K562 (cell line): Measurements from ENCODE around the gene SH3BP2. TPM values are rescaled to one million over a fixed set of nuclear protein-coding genes. Genes with fewer than 3 reads are reported as not detected.

Experiments used
- ATAC-seq: fragments of 200-7000 bp; cut with Tn5 transposase; 3 replicates; pipeline ENCODE4 v1.9.1; 2020; ENCODE audit warnings: moderate library complexity
- BruUV-seq: library from RNA; stranded (reverse); fragments of 400-500 nt; replicated peaks from 2 replicates; lab custom pipeline; 2021; lab: Mats Ljungman, UMichigan
- CTCF ChIA-PET: fragments of 300-600 bp; formaldehyde crosslinking; extraction: SDS; loops from one replicate; lab custom pipeline; 2021; ENCODE audit warnings: low intra/inter-chr PET ratio; lab: Yijun Ruan, JAX
- POLR2A ChIA-PET: fragments of 300-600, 350-650 bp; sonication (Branson Sonifier 250); formaldehyde crosslinking; extraction: SDS; loops from one replicate; lab custom pipeline; 2021; ENCODE audit warnings: antibody characterized with exemption, inconsistent platforms; lab: Yijun Ruan, JAX
- DNase-seq, 4 experiments: peaks; one replicate each; pipeline versions ENCODE4 v3.0.0 to v3.0.0-alpha.2; 2011 to 2018; ENCODE audit warnings: low spot score in 3 of 4, mixed read lengths in 3 of 4; ENCODE audit errors: extremely low read depth in 1 of 4
- FAIRE-seq: peaks from 2 replicates; lab custom pipeline; 2011; peaks lifted over from hg19 to GRCh38; lab: Jason Lieb, UNC
- H2AFZ ChIP-seq: 2 replicates; pipeline ENCODE4 v1.6.0; 2011; ENCODE audit warnings: low read depth, low read length, control low read depth, inconsistent platforms
- H3K27ac ChIP-seq: fragments of 200-600 bp; 3 replicates; pipeline ENCODE4 v1.8.0; 2011; ENCODE audit warnings: low read depth, mild to moderate bottlenecking, control low read depth, inconsistent platforms, low read length, moderate library complexity, mixed read lengths; ENCODE audit errors: extremely low read depth
- H3K27me3 ChIP-seq, 2 experiments: fragments of 300-600 bp in 1 of 2; 2 replicates in 1 of 2; 3 replicates in 1 of 2; pipeline versions ENCODE4 v1.6.0 to v1.8.0; 2011; ENCODE audit warnings: inconsistent platforms in 2 of 2, low read length in 2 of 2, mild to moderate bottlenecking in 1 of 2, mixed read lengths in 1 of 2, moderate library complexity in 1 of 2; ENCODE audit not compliant: control insufficient read depth in 2 of 2, insufficient read depth in 2 of 2
- H3K36me3 ChIP-seq: fragments of 300-600 bp; 3 replicates; pipeline ENCODE4 v1.8.0; 2011; ENCODE audit warnings: mild to moderate bottlenecking, low read length, inconsistent platforms; ENCODE audit not compliant: control insufficient read depth, insufficient read depth
- H3K4me1 ChIP-seq, 2 experiments: fragments of 200-600 bp in 1 of 2; replicated peaks in 1 of 2; 2 replicates in 1 of 2; 3 replicates in 1 of 2; pipeline versions ENCODE4 v1.5.1 to v1.8.0; 2011; ENCODE audit warnings: inconsistent platforms in 2 of 2, low read length in 2 of 2, mild to moderate bottlenecking in 1 of 2, mixed read lengths in 1 of 2, moderate library complexity in 1 of 2; ENCODE audit not compliant: control insufficient read depth in 2 of 2, insufficient read depth in 2 of 2
- H3K4me2 ChIP-seq: 2 replicates; pipeline ENCODE4 v1.6.1; 2011; ENCODE audit warnings: low read length, control low read depth, inconsistent platforms, mixed read lengths; ENCODE audit not compliant: insufficient read depth
- H3K4me3 ChIP-seq: fragments of 200-600 bp; sonication (generic), shearing (Covaris generic); 2 replicates; pipeline ENCODE4 v1.5.1; 2016; ENCODE audit warnings: control low read depth, inconsistent platforms
- H3K79me2 ChIP-seq: fragments of 200-600 bp; 3 replicates; pipeline ENCODE4 v1.8.0; 2011; ENCODE audit warnings: low read length, inconsistent platforms; ENCODE audit not compliant: control insufficient read depth, insufficient read depth
- H3K9ac ChIP-seq, 2 experiments: 2 replicates each; pipeline versions ENCODE4 v1.6.0 to v1.6.1; 2011; ENCODE audit warnings: low read depth in 2 of 2, low read length in 2 of 2, control low read depth in 1 of 2, inconsistent platforms in 1 of 2, mild to moderate bottlenecking in 1 of 2, mixed read lengths in 1 of 2; ENCODE audit not compliant: insufficient read depth in 1 of 2
- H3K9me1 ChIP-seq: one replicate; pipeline ENCODE4 v1.6.0; 2011; ENCODE audit warnings: inconsistent platforms, mild to moderate bottlenecking, low read length, moderate library complexity; ENCODE audit not compliant: control insufficient read depth, insufficient read depth
- H3K9me3 ChIP-seq: replicated peaks from 2 replicates; pipeline ENCODE4 v1.5.1; 2011; ENCODE audit warnings: low read depth, low read length, inconsistent platforms; ENCODE audit not compliant: control insufficient read depth, insufficient read depth
- H4K20me1 ChIP-seq: replicated peaks from 2 replicates; pipeline ENCODE4 v1.6.1; 2011; ENCODE audit warnings: low read length, inconsistent platforms, mixed read lengths; ENCODE audit not compliant: control insufficient read depth, insufficient read depth
- DACH1 ChIP-seq: fragments of 450-650 bp; IDR thresholded peaks from 2 replicates; pipeline ENCODE4 v1.6.1; 2018; ENCODE audit not compliant: partially characterized antibody
- EP400 ChIP-seq: fragments of 450-650 bp; IDR thresholded peaks from 2 replicates; pipeline ENCODE4 v1.6.1; 2017; ENCODE audit warnings: antibody characterized with exemption, mild to moderate bottlenecking, moderate library complexity
- HIVEP1 ChIP-seq: fragments of 250-450 bp; sonication (Bioruptor Pico); IDR thresholded peaks from 2 replicates; pipeline ENCODE4 v1.4.0; 2020; ENCODE audit warnings: mild to moderate bottlenecking
- SNRNP70 ChIP-seq: fragments of 200-400 bp; formaldehyde crosslinking; optimal IDR thresholded peaks from 2 replicates; pipeline ENCODE3; 2017; ENCODE audit warnings: low read depth, low read length
- SRSF9 ChIP-seq: fragments of 200-400 bp; formaldehyde crosslinking; IDR thresholded peaks from 2 replicates; pipeline ENCODE4 v1.6.1; 2017; ENCODE audit warnings: low read depth, low read length, borderline replicate concordance
- SUPT5H ChIP-seq: fragments of 450-650 bp; IDR thresholded peaks from 2 replicates; pipeline ENCODE4 v1.6.1; 2016
- TAF9B ChIP-seq: fragments of 450-650 bp; IDR thresholded peaks from 2 replicates; pipeline ENCODE4 v1.6.1; 2018; ENCODE audit warnings: mild to moderate bottlenecking; ENCODE audit not compliant: partially characterized antibody
- ZNF584 ChIP-seq: fragments of 200-800 bp; sonication (Bioruptor generic); IDR thresholded peaks from 2 replicates; pipeline ENCODE4 v1.6.1; 2016; ENCODE audit warnings: low read depth, mild to moderate bottlenecking, missing genetic modification characterization, missing compliant biosample characterization
- ZNF75A ChIP-seq: fragments of 450-650 bp; formaldehyde crosslinking; IDR thresholded peaks from 2 replicates; pipeline ENCODE4 v1.4.0; 2020; ENCODE audit warnings: mild to moderate bottlenecking
- WGBS: fragments of 100-300 bp; shearing (Covaris generic); methylation state at CpG from one replicate; pipeline ENCODE4 v1.1.6; 2016; ENCODE audit warnings: low coverage, mixed read lengths; ENCODE audit not compliant: insufficient coverage; ENCODE audit errors: missing lambda C conversion rate; 5-methylcytosine and 5-hydroxymethylcytosine counted together
- in situ Hi-C: fragments of 300-500 bp; cut with MboI; formaldehyde crosslinking; loops from 4 replicates; pipeline ENCODE4 v1.15.0; 2018; ENCODE audit warnings: inconsistent platforms, mixed read lengths
- intact Hi-C: fragments of 100-400 bp; cut with micrococcal nuclease; formaldehyde crosslinking; loops from 2 replicates; pipeline ENCODE4 v1.14.2; 2022
- polyA plus RNA-seq, 8 experiments: library from polyadenylated mRNA; depleted of rRNA in 4 of 8; stranded (reverse) in 5 of 8; unstranded in 3 of 8; fragments of >200 nt; fragmentation: Nextera tagmentation in 2 of 8; fragmentation: Illumina TruSeq in 1 of 8; extraction: Ambion mirVana in 2 of 8; extraction: Trizol in 1 of 8; gene quantifications; 2 replicates each; pipeline versions ENCODE4 v1.2.1 to v1.2.3, GENCODE V29; 2011 to 2014; ENCODE audit warnings: inconsistent platforms in 1 of 8, missing spikeins in 1 of 8
- total RNA-seq, 7 experiments: library from RNA; depleted of rRNA in 6 of 7; stranded (reverse); fragments of >200 nt in 6 of 7; fragmentation: Illumina TruSeq in 2 of 7; extraction: Trizol in 2 of 7; gene quantifications; 2 replicates each; pipeline versions ENCODE4 v1.2.1 to v1.2.3, GENCODE V29; 2011 to 2021; ENCODE audit warnings: low replicate concordance in 1 of 7
- TF ChIP-seq, protein P1 (sequence below): sonication (generic); formaldehyde crosslinking; IDR thresholded peaks from 2 replicates; pipeline ENCODE4 v1.8.1; 2023; ENCODE audit warnings: missing genetic modification reagents, mild to moderate bottlenecking, borderline replicate concordance

SH3BP2 gene
- total and polyA plus RNA-seq, 9 of the 15 experiments (the other 6 are each of a cell fraction or from before 2014, with no cell fraction given) = 0.34 to 16.0 (median 5.1) TPM

DNA sequence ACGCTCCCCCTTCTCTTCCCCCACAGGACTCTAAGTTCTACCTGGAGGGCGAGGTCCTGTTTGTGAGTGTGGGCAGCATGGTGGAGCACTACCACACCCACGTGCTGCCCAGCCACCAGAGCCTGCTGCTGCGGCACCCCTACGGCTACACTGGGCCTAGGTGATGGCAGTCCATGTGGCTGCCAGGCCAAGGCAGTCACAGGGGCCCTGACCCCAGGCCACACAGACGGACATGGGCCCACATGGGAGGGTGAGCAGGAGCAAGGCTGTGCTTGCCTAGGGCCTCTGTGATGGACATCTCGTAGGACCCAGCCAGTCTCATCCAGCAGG is 40.8 kb downstream of the SH3BP2 start:
- POLR2A ChIA-PET = interaction anchor here (0.8 to 1.1 kb wide), 2 partner anchors 9 to 27 kb away, joined by 4 read pairs; no protein-coding TSS in a partner anchor
- intact Hi-C loops (no loop called here), in situ Hi-C loops (no loop called here)
- BruUV-seq = no TSS peak
- CTCF ChIA-PET = no interaction called here
- no peak overlapping the region for H3K4me2 ChIP-seq
- no peak overlapping the region for H3K27ac ChIP-seq
- H3K4me3 ChIP-seq = no peak overlapping the region
- 79% methylated on average over 6 of the region's 7 CpGs for WGBS
- no peaks in the 10 kb centered on the region for H3K36me3 ChIP-seq
- H3K27me3 ChIP-seq = no peaks in the 10 kb centered on the region
- FAIRE-seq = no peak
- TF ChIP-seq ZNF584 (CRISPR knock-in tag) (no peak), HIVEP1 (CRISPR knock-in tag) (no peak)
- no peak overlapping the region for H2AFZ ChIP-seq
- no peaks in the 10 kb centered on the region for H3K9me1 ChIP-seq
- H3K9me3 ChIP-seq = no peaks in the 10 kb centered on the region
- ATAC-seq = no peak
- H3K79me2 ChIP-seq = no peaks in the 10 kb centered on the region
- DNase-seq = no peak
- H3K9ac ChIP-seq = peak overlapping the region in 1 of 2 experiments; percentile 35; a peak in 1 of 4 replicates
- H3K4me1 ChIP-seq = peaks cover 6 to 67% of the 10 kb centered on the region in 2 experiments; a peak in 3 of 5 replicates
- H4K20me1 ChIP-seq = no peaks in the 10 kb centered on the region

GRCh38 chr4:2834001-2834921 is 41.4 kb downstream of the SH3BP2 start:
- no peaks in the 10 kb centered on the region for H3K9me3 ChIP-seq
- in situ Hi-C loops (no loop called here), intact Hi-C loops (no loop called here)
- ChIA-PET CTCF (no interaction called here), POLR2A (interaction anchor here (0.6 to 1.1 kb wide), 3 partner anchors 9 to 964 kb away, joined by 3 to 4 read pairs (median 4); no protein-coding TSS in a partner anchor)
- H3K36me3 ChIP-seq = no peaks in the 10 kb centered on the region
- no TSS peak for BruUV-seq
- H3K27ac ChIP-seq = no peak overlapping the region
- no peak overlapping the region for H2AFZ ChIP-seq
- WGBS = 83% methylated on average over 11 of the region's 13 CpGs
- no peaks in the 10 kb centered on the region for H3K79me2 ChIP-seq
- H4K20me1 ChIP-seq = no peaks in the 10 kb centered on the region
- H3K4me3 ChIP-seq = no peak overlapping the region
- H3K4me2 ChIP-seq = no peak overlapping the region
- FAIRE-seq (no peak), ATAC-seq (peak; percentile 9), DNase-seq (no peak)
- no peak overlapping the region for H3K9ac ChIP-seq
- H3K9me1 ChIP-seq = no peaks in the 10 kb centered on the region
- H3K4me1 ChIP-seq = peaks cover 6 to 65% of the 10 kb centered on the region in 2 experiments; a peak in 3 of 5 replicates
- no peaks in the 10 kb centered on the region for H3K27me3 ChIP-seq
- TF ChIP-seq SRSF9 (no peak), EP400 (no peak), SUPT5H (no peak), TAF9B (no peak), ZNF75A (CRISPR knock-in tag) (no peak), SNRNP70 (no peak), DACH1 (no peak)
- TF ChIP-seq, protein P1, sequence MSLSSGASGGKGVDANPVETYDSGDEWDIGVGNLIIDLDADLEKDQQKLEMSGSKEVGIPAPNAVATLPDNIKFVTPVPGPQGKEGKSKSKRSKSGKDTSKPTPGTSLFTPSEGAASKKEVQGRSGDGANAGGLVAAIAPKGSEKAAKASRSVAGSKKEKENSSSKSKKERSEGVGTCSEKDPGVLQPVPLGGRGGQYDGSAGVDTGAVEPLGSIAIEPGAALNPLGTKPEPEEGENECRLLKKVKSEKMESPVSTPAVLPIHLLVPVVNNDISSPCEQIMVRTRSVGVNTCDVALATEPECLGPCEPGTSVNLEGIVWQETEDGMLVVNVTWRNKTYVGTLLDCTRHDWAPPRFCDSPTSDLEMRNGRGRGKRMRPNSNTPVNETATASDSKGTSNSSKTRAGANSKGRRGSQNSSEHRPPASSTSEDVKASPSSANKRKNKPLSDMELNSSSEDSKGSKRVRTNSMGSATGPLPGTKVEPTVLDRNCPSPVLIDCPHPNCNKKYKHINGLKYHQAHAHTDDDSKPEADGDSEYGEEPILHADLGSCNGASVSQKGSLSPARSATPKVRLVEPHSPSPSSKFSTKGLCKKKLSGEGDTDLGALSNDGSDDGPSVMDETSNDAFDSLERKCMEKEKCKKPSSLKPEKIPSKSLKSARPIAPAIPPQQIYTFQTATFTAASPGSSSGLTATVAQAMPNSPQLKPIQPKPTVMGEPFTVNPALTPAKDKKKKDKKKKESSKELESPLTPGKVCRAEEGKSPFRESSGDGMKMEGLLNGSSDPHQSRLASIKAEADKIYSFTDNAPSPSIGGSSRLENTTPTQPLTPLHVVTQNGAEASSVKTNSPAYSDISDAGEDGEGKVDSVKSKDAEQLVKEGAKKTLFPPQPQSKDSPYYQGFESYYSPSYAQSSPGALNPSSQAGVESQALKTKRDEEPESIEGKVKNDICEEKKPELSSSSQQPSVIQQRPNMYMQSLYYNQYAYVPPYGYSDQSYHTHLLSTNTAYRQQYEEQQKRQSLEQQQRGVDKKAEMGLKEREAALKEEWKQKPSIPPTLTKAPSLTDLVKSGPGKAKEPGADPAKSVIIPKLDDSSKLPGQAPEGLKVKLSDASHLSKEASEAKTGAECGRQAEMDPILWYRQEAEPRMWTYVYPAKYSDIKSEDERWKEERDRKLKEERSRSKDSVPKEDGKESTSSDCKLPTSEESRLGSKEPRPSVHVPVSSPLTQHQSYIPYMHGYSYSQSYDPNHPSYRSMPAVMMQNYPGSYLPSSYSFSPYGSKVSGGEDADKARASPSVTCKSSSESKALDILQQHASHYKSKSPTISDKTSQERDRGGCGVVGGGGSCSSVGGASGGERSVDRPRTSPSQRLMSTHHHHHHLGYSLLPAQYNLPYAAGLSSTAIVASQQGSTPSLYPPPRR = no peak
